ENCODE measurements around the gene MAN1C1. TPM values are rescaled to one million over a fixed set of nuclear protein-coding genes. Genes with fewer than 3 reads are reported as not detected.
"Not testable (repeated sequence)": the region's sequence is repeated elsewhere in the genome, so short reads cannot be mapped to it uniquely, and the experiment has no call there.

The MAN1C1 gene
- total RNA-seq, 2 experiments from 2014 or later = 22.3 to 24.1 TPM

GRCh38 chr1:25573961-25574360 is 42.6 kb upstream of the MAN1C1 start:
- Mint-ChIP-seq H3K4me3 (no peak overlapping the region), H3K27ac (no peak overlapping the region), H3K9me3 (no peaks in the 10 kb centered on the region), H3K36me3 (ENCODE audit: low read depth) (no peaks in the 10 kb centered on the region), H3K27me3 (peaks cover 9% of the 10 kb centered on the region), H3K4me1 (peaks cover 1% of the 10 kb centered on the region)
- no peak for DNase-seq
- ChIA-PET CTCF (interaction anchor here (3.4 kb wide), 1 partner anchor 25 kb away, joined by 13 read pairs; no protein-coding TSS in a partner anchor), POLR2A (interaction anchor here (1.7 kb wide), 1 partner anchor 9 kb away, joined by 4 read pairs; no protein-coding TSS in a partner anchor)

GRCh38 chr1:25575191-25575590 is 41.4 kb upstream of the MAN1C1 start:
- H3K27me3 Mint-ChIP-seq = peaks cover 13% of the 10 kb centered on the region
- POLR2A ChIA-PET = no interaction called here
- no peaks in the 10 kb centered on the region for H3K4me1 Mint-ChIP-seq
- H3K36me3 Mint-ChIP-seq (ENCODE audit: low read depth) = no peaks in the 10 kb centered on the region
- DNase-seq = no peak
- H3K27ac Mint-ChIP-seq = no peak overlapping the region
- H3K4me3 Mint-ChIP-seq = no peak overlapping the region
- CTCF ChIA-PET = no interaction called here
- H3K9me3 Mint-ChIP-seq = no peaks in the 10 kb centered on the region

GRCh38 chr1:25576459-25577133 is 40.0 kb upstream of the MAN1C1 start:
- H3K4me1 Mint-ChIP-seq = no peaks in the 10 kb centered on the region
- H3K36me3 Mint-ChIP-seq (ENCODE audit: low read depth) = no peaks in the 10 kb centered on the region
- H3K27ac Mint-ChIP-seq = no peak overlapping the region
- CTCF ChIA-PET = no interaction called here
- POLR2A ChIA-PET = no interaction called here
- no peak overlapping the region for H3K4me3 Mint-ChIP-seq
- H3K27me3 Mint-ChIP-seq = peaks cover 13% of the 10 kb centered on the region
- DNase-seq = no peak
- no peaks in the 10 kb centered on the region for H3K9me3 Mint-ChIP-seq

- DNase-seq = no peak
- Mint-ChIP-seq H3K27ac (no peak overlapping the region), H3K9me3 (no peaks in the 10 kb centered on the region), H3K4me1 (no peaks in the 10 kb centered on the region), H3K4me3 (no peak overlapping the region), H3K36me3 (ENCODE audit: low read depth) (no peaks in the 10 kb centered on the region), H3K27me3 (peaks cover 13% of the 10 kb centered on the region)
- ChIA-PET CTCF (no interaction called here), POLR2A (no interaction called here)
Measured at GRCh38 chr1:25577134-25577920, 39.3 kb upstream of the MAN1C1 start.

- ChIA-PET POLR2A (interaction anchor here (0.8 to 1.1 kb wide), 2 partner anchors 14 to 332 kb away, joined by 3 read pairs; partner anchors contain the start of gene RSRP1), CTCF (interaction anchor here (1.0 to 1.2 kb wide), 3 partner anchors 19 to 33 kb away, joined by 3 to 4 read pairs (median 3); no protein-coding TSS in a partner anchor)
- Mint-ChIP-seq H3K4me1 (no peaks in the 10 kb centered on the region), H3K9me3 (no peaks in the 10 kb centered on the region), H3K4me3 (no peak overlapping the region), H3K27me3 (peaks cover 26% of the 10 kb centered on the region), H3K27ac (no peak overlapping the region), H3K36me3 (ENCODE audit: low read depth) (no peaks in the 10 kb centered on the region)
- DNase-seq = no peak
Measured at GRCh38 chr1:25579292-25580252, 37.0 kb upstream of the MAN1C1 start.

GRCh38 chr1:25580927-25581326 is 35.7 kb upstream of the MAN1C1 start:
- ChIA-PET CTCF (interaction anchor here (1.2 kb wide), 1 partner anchor 18 kb away, joined by 3 read pairs; no protein-coding TSS in a partner anchor), POLR2A (interaction anchor here (1.1 kb wide), 1 partner anchor 334 kb away, joined by 3 read pairs; the partner anchor contains the start of gene RSRP1)
- no peak for DNase-seq
- no peaks in the 10 kb centered on the region for H3K36me3 Mint-ChIP-seq (ENCODE audit: low read depth)
- no peaks in the 10 kb centered on the region for H3K9me3 Mint-ChIP-seq
- no peaks in the 10 kb centered on the region for H3K4me1 Mint-ChIP-seq
- H3K27me3 Mint-ChIP-seq = peaks cover 32% of the 10 kb centered on the region
- H3K27ac Mint-ChIP-seq = no peak overlapping the region
- no peak overlapping the region for H3K4me3 Mint-ChIP-seq

- H3K27ac Mint-ChIP-seq = no peak overlapping the region
- H3K27me3 Mint-ChIP-seq = peaks cover 36% of the 10 kb centered on the region
Measured at GRCh38 chr1:25581764-25582163, 34.8 kb upstream of the MAN1C1 start.

GRCh38 chr1:25583519-25584370 is 32.8 kb upstream of the MAN1C1 start:
- H3K27me3 Mint-ChIP-seq = peaks cover 42% of the 10 kb centered on the region
- no peak overlapping the region for H3K27ac Mint-ChIP-seq
- no peaks in the 10 kb centered on the region for H3K36me3 Mint-ChIP-seq (ENCODE audit: low read depth)
- ChIA-PET POLR2A (interaction anchor here (0.6 kb wide), 1 partner anchor 328 kb away, joined by 3 read pairs; no protein-coding TSS in a partner anchor), CTCF (no interaction called here)
- no peak for DNase-seq
- no peaks in the 10 kb centered on the region for H3K9me3 Mint-ChIP-seq
- H3K4me1 Mint-ChIP-seq = peaks cover 9% of the 10 kb centered on the region
- H3K4me3 Mint-ChIP-seq = no peak overlapping the region

More at GRCh38 chr1:25581764-25582163, 34.8 kb upstream of the MAN1C1 start:
- ChIA-PET POLR2A (no interaction called here), CTCF (interaction anchor here (1.8 kb wide), 1 partner anchor 9 kb away, joined by 7 read pairs; no protein-coding TSS in a partner anchor)
- no peak overlapping the region for H3K4me3 Mint-ChIP-seq
- H3K36me3 Mint-ChIP-seq (ENCODE audit: low read depth) = no peaks in the 10 kb centered on the region
- H3K4me1 Mint-ChIP-seq = peaks cover under 1% of the 10 kb centered on the region
- no peaks in the 10 kb centered on the region for H3K9me3 Mint-ChIP-seq
- DNase-seq = no peak

- ChIA-PET POLR2A (no interaction called here), CTCF (no interaction called here)
- Mint-ChIP-seq H3K9me3 (no peaks in the 10 kb centered on the region), H3K27me3 (peaks cover 45% of the 10 kb centered on the region), H3K36me3 (ENCODE audit: low read depth) (no peaks in the 10 kb centered on the region), H3K4me1 (peaks cover 9% of the 10 kb centered on the region), H3K27ac (no peak overlapping the region), H3K4me3 (no peak overlapping the region)
- DNase-seq = no peak
Measured at GRCh38 chr1:25586181-25586588, 30.4 kb upstream of the MAN1C1 start.

GRCh38 chr1:25587290-25587689 is 29.3 kb upstream of the MAN1C1 start:
- peak; percentile 29 for DNase-seq
- CTCF ChIA-PET = no interaction called here
- Mint-ChIP-seq H3K4me3 (no peak overlapping the region), H3K9me3 (no peaks in the 10 kb centered on the region), H3K36me3 (ENCODE audit: low read depth) (no peaks in the 10 kb centered on the region), H3K27me3 (peaks cover 45% of the 10 kb centered on the region), H3K27ac (no peak overlapping the region), H3K4me1 (peaks cover 9% of the 10 kb centered on the region)
- POLR2A ChIA-PET = interaction anchor here (1.1 kb wide), 1 partner anchor 56 kb away, joined by 3 read pairs; no protein-coding TSS in a partner anchor

- H3K9me3 Mint-ChIP-seq; H3K4me1 Mint-ChIP-seq; H3K27ac Mint-ChIP-seq; H3K4me3 Mint-ChIP-seq; DNase-seq; CTCF ChIA-PET; H3K36me3 Mint-ChIP-seq (ENCODE audit: low read depth): not testable (repeated sequence)
- peaks cover 49% of the 10 kb centered on the region for H3K27me3 Mint-ChIP-seq
- POLR2A ChIA-PET = interaction anchor here (1.1 kb wide), 1 partner anchor 55 kb away, joined by 3 read pairs; no protein-coding TSS in a partner anchor
Measured at GRCh38 chr1:25588224-25588623, 28.4 kb upstream of the MAN1C1 start.

- H3K9me3 Mint-ChIP-seq; H3K36me3 Mint-ChIP-seq (ENCODE audit: low read depth); POLR2A ChIA-PET; H3K27ac Mint-ChIP-seq; DNase-seq; H3K4me1 Mint-ChIP-seq; H3K4me3 Mint-ChIP-seq; CTCF ChIA-PET: not testable (repeated sequence)
- H3K27me3 Mint-ChIP-seq = peaks cover 49% of the 10 kb centered on the region
Measured at GRCh38 chr1:25588786-25589185, 27.8 kb upstream of the MAN1C1 start.

All from activated CD4-positive, alpha-beta memory T cell treated with anti-CD3 and anti-CD28 coated beads, Interleukin-2, amount 10 ng/mL, durations not matched to agents 7 days and 5 days (primary cell).